PFSK-1 (cell line): ENCODE results near the gene LINC01488.

ENCODE experiments used
- FOXP2 ChIP-seq: optimal IDR thresholded peaks from 2 replicates; pipeline ENCODE3; 2011; ENCODE audit warnings: borderline replicate concordance, control low read depth, inconsistent platforms; ENCODE audit not compliant: insufficient read depth; ENCODE audit errors: extremely low read length, extremely low read depth
- POLR2AphosphoS5 ChIP-seq: IDR thresholded peaks from 2 replicates; pipeline ENCODE4 v1.6.1; 2012; ENCODE audit warnings: low read depth, mild to moderate bottlenecking, control low read depth, low read length, moderate library complexity
- REST ChIP-seq, 2 experiments: IDR thresholded peaks; 2 replicates each; pipeline versions ENCODE4 v1.6.1 to v1.8.0; 2011 to 2012; ENCODE audit warnings: low read depth in 2 of 2, low read length in 2 of 2, control low read depth in 1 of 2, inconsistent platforms in 1 of 2, mild to moderate bottlenecking in 1 of 2, moderate library complexity in 1 of 2; ENCODE audit not compliant: insufficient read depth in 1 of 2
- SIN3A ChIP-seq: IDR thresholded peaks from 2 replicates; pipeline ENCODE4 v1.6.1; 2012; ENCODE audit warnings: mild to moderate bottlenecking, low read length, moderate library complexity, borderline replicate concordance; ENCODE audit not compliant: insufficient read depth
- TAF1 ChIP-seq: IDR thresholded peaks from 2 replicates; pipeline ENCODE4 v1.6.1; 2012; ENCODE audit warnings: low read length, control low read depth, borderline replicate concordance; ENCODE audit not compliant: insufficient read depth

The LINC01488 gene

DNA sequence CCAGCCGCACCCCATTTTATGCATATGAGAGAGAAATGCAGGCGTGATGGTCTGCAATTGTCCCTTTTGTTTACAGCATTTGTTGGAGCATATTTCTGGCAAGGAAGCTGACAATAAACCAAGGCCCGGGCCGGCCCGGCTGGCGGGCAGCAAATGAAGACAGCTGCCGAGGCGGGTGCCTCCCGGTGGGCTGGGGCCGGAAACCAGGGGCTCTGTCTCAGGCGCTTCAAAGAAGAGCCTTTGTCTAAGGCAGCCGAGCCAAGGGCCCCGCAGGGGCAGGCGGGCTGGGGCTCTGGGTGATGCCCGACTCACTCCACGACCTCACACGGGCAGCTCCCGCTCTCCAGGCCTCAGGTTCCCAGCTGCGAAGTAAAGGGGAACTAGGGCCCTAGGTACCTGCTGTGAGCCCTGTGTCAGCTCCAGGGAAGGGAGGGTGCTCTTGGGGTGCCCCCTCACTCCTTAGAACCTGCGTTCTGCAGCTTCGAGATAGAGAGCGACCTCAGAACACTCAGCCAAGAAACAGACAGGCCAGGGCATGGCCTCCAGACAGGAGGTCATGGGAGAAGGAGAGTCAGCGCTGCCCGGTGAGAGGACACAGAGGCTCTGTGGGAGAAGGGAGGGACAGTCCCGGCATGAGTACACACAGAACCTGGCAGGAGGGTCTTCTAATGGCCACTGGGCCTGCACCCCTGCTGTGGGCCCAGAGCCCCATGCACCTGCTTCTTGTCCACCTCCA lies 2.4 kb downstream of the LINC01488 start:
- TF ChIP-seq TAF1 (no peak), REST (IDR thresholded peaks at IDR 0.05; ENCODE audit: insufficient read depth in 1 of 2, low read depth in 2 of 2, low read length in 2 of 2) (no peak), POLR2AphosphoS5 (no peak), FOXP2 (no peak), SIN3A (no peak)

DNA sequence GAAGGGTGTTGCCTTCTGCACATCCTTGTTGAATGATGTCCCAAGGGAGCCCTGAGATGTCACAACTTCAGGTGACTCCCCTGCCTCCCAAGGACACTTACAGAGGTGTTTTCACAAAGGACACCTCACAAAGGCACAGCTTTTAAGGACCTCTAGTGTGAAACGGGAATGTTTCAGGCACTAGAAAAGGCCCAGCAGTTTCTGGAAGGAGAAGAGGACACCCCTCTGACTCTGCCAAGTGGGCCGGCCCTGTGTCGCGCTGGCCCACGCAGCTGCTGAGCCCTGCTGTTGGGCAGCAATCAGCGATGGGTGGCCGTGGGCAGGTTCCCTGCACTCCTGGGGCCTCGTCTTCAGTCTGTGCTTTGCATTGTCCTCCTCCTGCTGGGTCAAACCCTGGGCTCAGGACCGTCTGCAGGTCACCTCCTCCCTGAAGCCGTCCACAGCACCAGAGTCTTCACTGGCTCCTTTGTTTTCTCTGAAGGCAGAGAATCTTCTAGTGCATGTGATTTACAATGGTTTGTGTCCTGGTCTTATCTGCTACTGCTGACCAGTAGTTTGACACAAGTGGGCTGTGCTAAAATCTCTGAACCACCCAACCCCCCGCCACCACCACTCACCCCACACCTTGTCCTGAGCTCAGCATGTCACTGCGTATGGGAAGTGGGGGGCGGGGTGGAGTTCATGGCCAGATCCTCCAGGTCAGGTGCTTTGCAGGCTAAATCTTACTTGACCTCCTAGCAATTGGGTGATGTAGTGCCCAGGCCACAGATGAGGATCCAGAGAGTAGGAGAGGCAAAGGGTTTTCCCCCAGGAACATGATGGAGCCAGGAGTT lies 3.2 kb downstream of the LINC01488 start:
- no peak for TF ChIP-seq SIN3A
- TF ChIP-seq TAF1, result no peak
- no peak for TF ChIP-seq POLR2AphosphoS5
- TF ChIP-seq FOXP2, result no peak
- no peak for TF ChIP-seq REST (IDR thresholded peaks at IDR 0.05; ENCODE audit: insufficient read depth in 1 of 2, low read depth in 2 of 2, low read length in 2 of 2)

GRCh38 chr11:69485337-69486041 lies 4.0 kb downstream of the LINC01488 start:
- no peak for TF ChIP-seq SIN3A
- TF ChIP-seq TAF1, result no peak
- TF ChIP-seq FOXP2, result no peak
- TF ChIP-seq REST (IDR thresholded peaks at IDR 0.05; ENCODE audit: insufficient read depth in 1 of 2, low read depth in 2 of 2, low read length in 2 of 2), result no peak
- TF ChIP-seq POLR2AphosphoS5, result no peak

DNA sequence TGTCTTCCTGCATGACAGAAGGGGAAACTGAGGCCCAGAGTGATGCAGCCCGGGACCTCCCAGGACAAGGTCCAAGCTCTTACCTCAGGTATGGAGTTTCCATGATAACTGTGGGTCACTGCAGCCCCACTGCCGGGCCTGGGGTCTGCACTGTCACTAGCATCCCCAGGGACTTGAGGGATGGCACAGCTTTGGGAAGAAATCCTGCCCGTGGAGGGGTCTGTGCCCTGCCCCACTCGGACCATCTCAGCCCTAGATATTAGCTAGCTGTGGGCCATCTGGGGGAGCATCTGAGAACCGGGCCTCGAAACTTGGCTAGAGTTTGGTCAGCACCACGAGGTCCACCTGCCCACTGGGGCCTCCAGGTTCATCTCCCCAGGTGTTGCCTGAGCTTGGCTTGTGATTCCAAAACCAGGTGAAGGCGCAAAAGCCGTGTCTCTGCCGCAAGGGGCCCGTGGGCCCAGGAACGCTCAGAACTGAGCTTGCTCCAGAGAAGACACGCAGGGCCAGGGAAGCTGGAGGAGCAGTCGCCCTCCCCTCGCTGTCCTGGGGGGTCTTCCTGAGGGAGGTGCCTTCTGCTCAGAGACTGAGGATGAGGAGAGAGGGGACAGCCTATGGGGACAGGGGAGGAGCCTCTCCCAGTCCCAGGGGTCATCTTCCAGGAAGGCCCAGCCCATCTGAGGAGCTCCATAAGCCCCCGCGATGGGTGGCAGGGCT lies 4.8 kb downstream of the LINC01488 start:
- no peak for TF ChIP-seq FOXP2
- TF ChIP-seq POLR2AphosphoS5, result no peak

DNA sequence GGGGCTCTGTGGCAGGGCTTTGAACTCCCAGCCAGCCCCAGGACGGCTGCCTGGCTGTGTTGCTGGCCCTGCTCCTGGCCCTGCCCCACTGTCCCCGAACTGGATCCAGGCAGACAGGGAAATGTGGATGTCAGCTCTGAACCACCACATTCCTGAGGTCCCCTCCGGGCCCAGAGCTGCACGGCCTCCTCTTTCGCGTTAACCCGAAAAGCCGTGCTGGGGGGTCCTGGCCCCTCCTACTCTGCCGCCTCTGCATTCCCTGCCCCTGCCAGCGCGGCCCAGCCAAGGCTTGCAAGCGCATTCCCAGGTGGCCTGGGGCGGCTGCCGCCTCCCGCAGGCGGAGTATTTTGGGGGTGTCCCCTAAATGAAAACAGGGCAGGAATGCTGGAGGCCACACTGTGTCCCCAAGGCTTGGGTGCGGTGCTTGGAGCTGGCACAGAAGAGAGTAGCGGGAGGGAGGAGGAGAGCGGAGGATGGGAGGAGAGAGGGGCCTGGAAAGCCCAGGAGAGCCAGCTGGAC lies 5.4 kb downstream of the LINC01488 start:
- no peak for TF ChIP-seq REST (IDR thresholded peaks at IDR 0.05; ENCODE audit: insufficient read depth in 1 of 2, low read depth in 2 of 2, low read length in 2 of 2)
- no peak for TF ChIP-seq TAF1
- TF ChIP-seq FOXP2, result no peak
- no peak for TF ChIP-seq POLR2AphosphoS5
- TF ChIP-seq SIN3A, result no peak
